ENCODE results near the gene DOCK7.
"Not testable (repeated sequence)": the region's sequence is repeated elsewhere in the genome, so short reads cannot be mapped to it uniquely, and the experiment has no call there.

DOCK7 gene

GRCh38 chr1:62599044-62599443 is 89.1 kb downstream of the DOCK7 start:
- DNase-seq, result no peak

GRCh38 chr1:62597281-62597680 is 90.9 kb downstream of the DOCK7 start, which contains the start of gene ANGPTL3:
Gene ANGPTL3, plus strand, starts transcription at chr1:62597520. Its CDS starts 47 bp downstream, at chr1:62597567.
- DNase-seq, result no peak

DNA sequence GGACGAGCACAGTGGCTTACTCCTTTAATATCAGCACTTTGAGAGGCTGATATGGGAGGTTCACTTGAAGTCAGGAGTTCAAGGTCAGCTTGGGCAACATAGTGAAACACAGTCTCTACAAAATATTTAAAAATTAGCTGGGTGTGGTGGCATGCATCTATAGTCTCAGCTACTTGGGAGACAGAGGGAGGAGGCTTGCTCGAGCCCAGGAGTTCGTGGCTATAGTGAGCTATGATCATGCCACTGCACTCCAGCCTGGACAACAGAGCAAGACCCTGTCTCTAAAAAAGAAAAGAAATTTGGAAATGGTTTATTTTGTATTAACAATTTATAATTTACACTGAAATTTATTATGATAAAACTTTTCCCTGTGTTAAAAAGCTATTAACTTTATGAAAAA is 92.5 kb downstream of the DOCK7 start:
- DNase-seq, result no peak

- DNase-seq, result no peak
These were observed 94.3 kb downstream of the DOCK7 start for GRCh38 chr1:62593825-62594394.

- no peak for DNase-seq
These were observed 97.2 kb downstream of the DOCK7 start for GRCh38 chr1:62590970-62591368.

GRCh38 chr1:62590255-62590969 is 97.8 kb downstream of the DOCK7 start:
- no peak for DNase-seq

- DNase-seq, result no peak
These were observed 98.9 kb downstream of the DOCK7 start for GRCh38 chr1:62589321-62589720.

DNA sequence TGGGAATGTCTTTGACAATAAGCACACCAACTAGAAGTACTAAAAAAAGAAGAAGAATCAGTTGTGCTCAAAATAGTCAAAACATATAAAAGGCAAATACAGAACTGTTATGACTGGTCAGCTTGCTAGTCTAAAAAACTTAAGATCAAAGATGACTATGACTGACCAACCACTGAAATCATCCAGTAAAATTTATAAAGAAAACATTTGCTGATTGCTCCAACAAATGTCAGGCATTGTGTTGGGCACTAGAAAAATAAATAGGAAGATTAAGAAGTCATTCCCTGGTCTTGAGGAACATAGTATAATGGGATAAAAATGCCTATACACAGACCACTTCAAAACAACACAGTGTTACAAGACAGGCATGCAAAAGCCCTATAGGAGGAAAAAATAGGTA is 100.2 kb downstream of the DOCK7 start:
- DNase-seq, result no peak

DNA sequence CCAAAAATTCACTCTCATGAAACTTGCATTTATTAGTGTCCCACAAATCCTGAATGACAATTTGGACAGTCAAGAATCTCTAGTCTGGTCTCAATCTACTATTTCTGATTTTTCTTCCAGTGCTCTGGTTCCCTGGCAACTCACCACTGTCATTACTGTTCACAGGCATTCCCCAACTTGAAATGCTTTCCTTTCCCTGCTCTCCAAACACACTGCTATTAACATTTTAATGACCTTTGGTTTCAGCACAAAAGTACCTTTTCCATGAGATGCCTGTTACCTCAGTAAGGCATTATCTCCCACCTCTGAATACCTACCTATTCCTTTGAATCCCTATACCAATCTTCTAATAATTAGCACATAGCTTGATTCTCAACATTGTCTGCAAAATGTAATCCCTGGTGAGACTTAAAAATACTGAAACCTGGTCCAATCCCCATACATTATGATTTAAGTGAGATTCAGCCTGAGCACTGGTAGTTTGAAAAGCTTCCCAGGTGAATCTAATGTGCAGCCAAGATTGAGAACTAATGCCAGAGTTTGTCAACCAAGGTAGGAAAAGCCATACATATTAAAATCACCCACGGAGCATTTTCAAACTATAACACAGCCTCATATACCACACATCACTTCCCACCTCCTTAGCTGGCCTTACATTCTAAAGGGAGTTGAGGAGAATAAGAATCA is 102.6 kb downstream of the DOCK7 start:
- no peak for DNase-seq

- DNase-seq, result no peak
These were observed 114.5 kb downstream of the DOCK7 start for GRCh38 chr1:62573675-62574074.

- no peak for DNase-seq
These were observed 115.7 kb downstream of the DOCK7 start for GRCh38 chr1:62572476-62572875.

- DNase-seq, result not testable (repeated sequence)
These were observed 116.7 kb downstream of the DOCK7 start for GRCh38 chr1:62571517-62571916.

- DNase-seq, result not testable (repeated sequence)
These were observed 120.3 kb downstream of the DOCK7 start for GRCh38 chr1:62567926-62568325.

GRCh38 chr1:62567182-62567581 is 121.0 kb downstream of the DOCK7 start:
- DNase-seq, result not testable (repeated sequence)

GRCh38 chr1:62561306-62561705 is 126.9 kb downstream of the DOCK7 start:
- no peak for DNase-seq

GRCh38 chr1:62544570-62544969 is 143.6 kb downstream of the DOCK7 start:
- DNase-seq, result no peak

- DNase-seq, result no peak
These were observed 147.1 kb downstream of the DOCK7 start for GRCh38 chr1:62541048-62541447.

- DNase-seq, result no peak
These were observed 149.1 kb downstream of the DOCK7 start for GRCh38 chr1:62539028-62539447.

GRCh38 chr1:62536865-62537264 is 151.3 kb downstream of the DOCK7 start:
- DNase-seq, result no peak

DNA sequence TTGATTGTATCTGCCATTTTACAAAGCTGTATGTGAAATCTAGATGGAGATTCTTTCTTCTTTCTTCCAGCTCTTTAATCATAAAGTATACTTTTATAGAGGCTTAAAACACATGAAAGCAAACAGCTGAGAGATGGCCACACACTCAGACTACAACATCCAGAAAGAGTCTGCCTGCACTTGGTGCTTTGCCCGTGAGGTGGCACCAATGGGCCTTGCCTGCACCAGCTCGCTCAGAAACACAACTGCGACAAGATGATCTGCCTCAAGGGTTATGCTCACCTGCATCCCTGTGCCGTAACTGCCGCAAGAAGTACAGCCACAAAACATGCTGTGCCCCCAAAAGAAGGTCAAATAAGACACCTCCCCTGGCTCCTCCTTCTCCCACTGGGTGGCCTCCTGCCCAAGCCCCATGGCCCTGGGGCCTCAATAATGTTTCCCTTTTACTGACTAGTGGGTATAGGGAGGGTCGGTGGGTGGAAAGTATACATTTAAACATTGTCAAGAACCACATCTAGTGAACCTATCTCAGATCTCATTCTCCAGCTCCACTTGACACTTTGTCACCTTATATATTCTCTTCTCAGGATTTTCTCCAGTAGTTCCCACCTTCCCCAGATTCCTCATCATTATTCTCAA is 157.6 kb downstream of the DOCK7 start:
- no peak for DNase-seq

GRCh38 chr1:62529227-62529626 is 159.0 kb downstream of the DOCK7 start:
- no peak for DNase-seq

DNA sequence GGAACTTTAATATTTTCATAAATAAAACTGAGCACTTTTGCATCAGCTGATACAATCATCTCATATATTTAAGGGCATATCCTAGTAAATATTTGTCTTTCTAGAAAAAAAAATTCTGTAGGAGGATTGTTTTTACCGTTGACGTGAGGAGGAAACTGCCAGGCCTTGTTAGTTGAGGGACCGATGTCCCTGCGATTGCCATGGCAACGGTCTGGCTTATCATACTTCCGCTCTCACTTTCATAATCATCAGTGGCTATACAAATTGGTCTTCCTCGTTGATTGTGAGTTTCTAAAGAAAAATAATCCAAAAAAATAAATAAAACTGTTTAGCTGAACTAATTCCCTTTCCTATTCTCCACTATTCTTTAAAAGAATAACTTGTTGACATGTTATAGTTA is 160.2 kb downstream of the DOCK7 start:
- no peak for DNase-seq

DNA sequence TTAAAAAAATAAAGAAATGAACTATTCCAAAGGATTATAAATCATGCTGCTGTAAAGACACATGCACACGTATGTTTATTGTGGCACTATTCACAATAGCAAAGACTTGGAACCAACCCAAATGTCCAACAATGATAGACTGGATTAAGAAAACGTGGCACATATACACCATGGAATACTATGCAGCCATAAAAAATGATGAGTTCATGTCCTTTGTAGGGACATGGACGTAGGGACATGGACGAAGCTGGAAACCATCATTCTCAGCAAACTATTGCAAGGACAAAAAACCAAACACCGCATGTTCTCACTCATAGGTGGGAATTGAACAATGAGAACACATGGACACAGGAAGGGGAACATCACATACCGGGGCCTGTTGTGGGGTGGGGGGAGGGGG is 160.8 kb downstream of the DOCK7 start:
- not testable (repeated sequence) for DNase-seq

GRCh38 chr1:62523860-62524259 is 164.3 kb downstream of the DOCK7 start:
- no peak for DNase-seq

All from NCI-H187 treated with DMSO at 0.1 percent for 48 hours (cell line).